K562 treated with DMSO at 1 percent for 4 hours (cell line): ENCODE data around the gene GFOD1. TPM values are rescaled to one million over a fixed set of nuclear protein-coding genes. Genes with fewer than 3 reads are reported as not detected.

Experiments
- total RNA-seq: library from RNA; unstranded; fragments of 300-600 nt; gene quantifications from 2 replicates; pipeline ENCODE4 v1.2.3, GENCODE V29; 2022; ENCODE audit not compliant: insufficient read depth

Gene GFOD1
- 2.4 and 3.7 TPM in 2 replicates for total RNA-seq

GRCh38 chr6:13487122-13488014, at the start of gene GFOD1:
TSS of gene GFOD1 (minus strand) at chr6:13487600. CDS start at chr6:13486890, 710 bp downstream.

GRCh38 chr6:13328076-13328874, 159.1 kb downstream of the GFOD1 start, which contains the start of gene TBC1D7:
TSS of gene TBC1D7 (minus strand) at chr6:13328537. CDS start at chr6:13326898, 1,639 bp downstream.

Other genes starting within 250 kb of the GFOD1 start
- gene TBC1D7, start 159.1 kb downstream of the GFOD1 start, total RNA-seq = 58.3 and 77.4 TPM in 2 replicates
- 5.7 and 5.9 TPM in 2 replicates for gene SIRT5, start 87.0 kb upstream of the GFOD1 start, total RNA-seq
- 104 and 115 TPM in 2 replicates for gene NOL7, start 127.7 kb upstream of the GFOD1 start, total RNA-seq
- gene RANBP9, start 224.2 kb upstream of the GFOD1 start, total RNA-seq = 60.1 and 68.3 TPM in 2 replicates